AG04449 (cell line): ENCODE results near the gene B3GALT4.

Source experiments
- CTCF ChIA-PET: fragments of 350-600 bp; formaldehyde crosslinking; extraction: SDS; loops from one replicate; lab custom pipeline; 2021; ENCODE audit warnings: antibody characterized with exemption; lab: Yijun Ruan, JAX
- POLR2A ChIA-PET: fragments of 400-600, 350-600 bp; formaldehyde crosslinking; extraction: SDS; loops from one replicate; lab custom pipeline; 2020; ENCODE audit warnings: antibody characterized with exemption, inconsistent platforms; lab: Yijun Ruan, JAX
- DNase-seq: peaks from one replicate; pipeline ENCODE4 v3.0.0-alpha.2; 2010; ENCODE audit warnings: low read depth, low spot score
- H3K4me3 ChIP-seq: 2 replicates; pipeline ENCODE4 v1.5.1; 2011; ENCODE audit warnings: low read depth, mild to moderate bottlenecking, control low read depth, low read length
- CTCF ChIP-seq: IDR thresholded peaks from one replicate; pipeline ENCODE4 v1.5.1; 2011; ENCODE audit warnings: mild to moderate bottlenecking, moderate library complexity, low read length, control low read depth, inconsistent platforms; ENCODE audit not compliant: insufficient read depth; ENCODE audit errors: missing control alignments

Gene B3GALT4

GRCh38 chr6:33288141-33288920 lies 11.4 kb downstream of the B3GALT4 start:
- H3K4me3 ChIP-seq, result peak overlapping the region; percentile 94
- DNase-seq, result no peak
- ChIA-PET CTCF (interaction anchor here (0.9 to 7.3 kb wide), 7 partner anchors 9 to 103 kb away, joined by 3 to 52 read pairs (median 4); partner anchors contain the start of genes B3GALT4, RGL2, RPS18 and VPS52), POLR2A (interaction anchor here (0.7 to 4.2 kb wide), 8 partner anchors 9 to 37 kb away, joined by 3 to 57 read pairs (median 6); partner anchors contain the start of genes B3GALT4, RGL2, RPS18 and TAPBP)
- no peak for TF ChIP-seq CTCF

GRCh38 chr6:33288921-33289783 lies 12.2 kb downstream of the B3GALT4 start, which contains the start of the genes PFDN6 and WDR46:
Gene PFDN6, plus strand, starts transcription at chr6:33289601. Its CDS starts 256 bp downstream, at chr6:33289857.
Gene WDR46, minus strand, starts transcription at chr6:33289239. Its CDS starts 69 bp downstream, at chr6:33289170.
- no peak for TF ChIP-seq CTCF
- CTCF ChIA-PET, result interaction anchor here (1.4 to 7.3 kb wide), 4 partner anchors 11 to 41 kb away, joined by 3 to 52 read pairs (median 26); partner anchors contain the start of genes B3GALT4, RGL2, RPS18 and VPS52
- DNase-seq, result peak; percentile 63
- POLR2A ChIA-PET, result interaction anchor here (0.6 to 4.2 kb wide), 12 partner anchors 8 to 1161 kb away, joined by 3 to 57 read pairs (median 4); partner anchors contain the start of genes ATF6B, B3GALT4, RGL2 and RPS18
- H3K4me3 ChIP-seq, result peak within 1 kb of the TSS; percentile 94

- peak overlapping the region; percentile 94 for H3K4me3 ChIP-seq
- ChIA-PET POLR2A (interaction anchor here (0.8 to 4.2 kb wide), 7 partner anchors 8 to 77 kb away, joined by 3 to 57 read pairs (median 7); partner anchors contain the start of genes B3GALT4, RGL2, RPS18 and TAPBP), CTCF (interaction anchor here (1.4 to 7.3 kb wide), 4 partner anchors 10 to 42 kb away, joined by 3 to 52 read pairs (median 26); partner anchors contain the start of genes B3GALT4, RGL2, RPS18 and VPS52)
- TF ChIP-seq CTCF, result no peak
- DNase-seq, result no peak
Measured at GRCh38 chr6:33289784-33290315, 12.9 kb downstream of the B3GALT4 start.

GRCh38 chr6:33290459-33290858 lies 13.5 kb downstream of the B3GALT4 start:
- H3K4me3 ChIP-seq, result peak overlapping the region; percentile 94
- no peak for TF ChIP-seq CTCF
- ChIA-PET CTCF (interaction anchor here (0.6 to 7.3 kb wide), 4 partner anchors 10 to 19 kb away, joined by 3 to 52 read pairs (median 26); partner anchors contain the start of genes B3GALT4, RGL2, RPS18 and VPS52), POLR2A (interaction anchor here (1.2 kb wide), 1 partner anchor 9 kb away, joined by 3 read pairs; the partner anchor contains the start of gene RGL2)
- DNase-seq, result no peak

GRCh38 chr6:33292996-33293682 lies 16.2 kb downstream of the B3GALT4 start:
- DNase-seq, result no peak
- POLR2A ChIA-PET, result no interaction called here
- CTCF ChIA-PET, result interaction anchor here (2.3 to 7.3 kb wide), 2 partner anchors 7 to 16 kb away, joined by 5 to 52 read pairs; partner anchors contain the start of genes B3GALT4 and RGL2
- no peak for TF ChIP-seq CTCF
- H3K4me3 ChIP-seq, result no peak overlapping the region
